ENCODE measurements around the gene PANK1. TPM values are rescaled to one million over a fixed set of nuclear protein-coding genes. Genes with fewer than 3 reads are reported as not detected.

Gene PANK1
- total and polyA plus RNA-seq, 2 experiments from 2014 or later, result 21.6 to 55.5 TPM

DNA sequence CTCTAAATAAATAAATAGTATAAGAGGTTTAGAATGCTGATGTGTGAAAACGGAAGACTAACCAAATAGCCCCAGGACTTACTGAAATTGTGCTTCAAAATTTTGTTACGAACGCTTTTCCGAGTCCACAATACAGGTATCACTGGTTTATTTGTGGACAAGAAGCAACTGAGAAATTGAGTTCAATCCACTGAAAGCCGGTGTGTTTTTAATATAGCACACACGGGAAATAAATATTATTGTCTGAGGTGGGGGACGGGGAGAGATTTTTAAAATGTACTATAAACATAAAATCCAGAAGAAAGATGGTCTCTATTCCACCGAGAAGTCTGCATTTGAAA lies 110.2 kb downstream of the PANK1 start:
- peak overlapping the region; percentile 99 for H3K4me2 ChIP-seq
- H2AFZ ChIP-seq, result peak overlapping the region; percentile 56
- no peaks in the 10 kb centered on the region for H4K20me1 ChIP-seq (ENCODE audit: insufficient read depth, poor library complexity, severe bottlenecking)

More for the DNA sequence above, 110.2 kb downstream of the PANK1 start:
- DNase-seq (ENCODE audit: low spot score), result no peak
- Histone ChIP-seq H3K4me1 (ENCODE audit: insufficient read depth) (peaks cover 13% of the 10 kb centered on the region), H3K9me2 (replicated peaks; ENCODE audit: insufficient read depth) (no peaks in the 10 kb centered on the region), H3K27ac (no peak overlapping the region), H3K9me3 (ENCODE audit: low read depth) (no peaks in the 10 kb centered on the region), H3K79me2 (no peaks in the 10 kb centered on the region), H3K36me3 (replicated peaks; ENCODE audit: insufficient read depth, low read depth) (no peaks in the 10 kb centered on the region), H3K27me3 (peaks cover 53% of the 10 kb centered on the region), H3K4me3 (peak overlapping the region; percentile 32)
- TF ChIP-seq EZH2phosphoT487 (IDR thresholded peaks at IDR 0.05; ENCODE audit: low read depth, severe bottlenecking, unreplicated experiment) (peak; percentile 73), EZH2 (IDR thresholded peaks at IDR 0.05; ENCODE audit: borderline replicate concordance) (peak; percentile 62)
- TF ChIP-seq, protein P1, sequence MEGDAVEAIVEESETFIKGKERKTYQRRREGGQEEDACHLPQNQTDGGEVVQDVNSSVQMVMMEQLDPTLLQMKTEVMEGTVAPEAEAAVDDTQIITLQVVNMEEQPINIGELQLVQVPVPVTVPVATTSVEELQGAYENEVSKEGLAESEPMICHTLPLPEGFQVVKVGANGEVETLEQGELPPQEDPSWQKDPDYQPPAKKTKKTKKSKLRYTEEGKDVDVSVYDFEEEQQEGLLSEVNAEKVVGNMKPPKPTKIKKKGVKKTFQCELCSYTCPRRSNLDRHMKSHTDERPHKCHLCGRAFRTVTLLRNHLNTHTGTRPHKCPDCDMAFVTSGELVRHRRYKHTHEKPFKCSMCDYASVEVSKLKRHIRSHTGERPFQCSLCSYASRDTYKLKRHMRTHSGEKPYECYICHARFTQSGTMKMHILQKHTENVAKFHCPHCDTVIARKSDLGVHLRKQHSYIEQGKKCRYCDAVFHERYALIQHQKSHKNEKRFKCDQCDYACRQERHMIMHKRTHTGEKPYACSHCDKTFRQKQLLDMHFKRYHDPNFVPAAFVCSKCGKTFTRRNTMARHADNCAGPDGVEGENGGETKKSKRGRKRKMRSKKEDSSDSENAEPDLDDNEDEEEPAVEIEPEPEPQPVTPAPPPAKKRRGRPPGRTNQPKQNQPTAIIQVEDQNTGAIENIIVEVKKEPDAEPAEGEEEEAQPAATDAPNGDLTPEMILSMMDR (IDR thresholded peaks at IDR 0.05; ENCODE audit: poor library complexity), result no peak
- WGBS (ENCODE audit: low lambda C conversion rate, missing lambda C conversion rate), result 7% methylated on average over 8 of the region's 8 CpGs

MicroRNAs encoded within 50 kb of the gene (microRNA counts, 767-probe panel; counts per million panel counts)
- microRNA hsa-miR-107, result 8,420 counts per million, percentile 57 among the panel's probes with 10 or more counts

Small RNAs within 50 kb of the gene (microRNA-seq; reads per million reads assigned to microRNA genes)
- gene MIR107, result 4,048 reads per million, percentile 90 among the genes with 10 or more reads in this experiment

Small RNAs within 50 kb of the gene (small RNA-seq; reads per million reads assigned to genes)
- gene MIR107, result 66.8 reads per million, percentile 97 among the genes with 10 or more reads in this experiment

Other genes with a start within 250 kb of the PANK1 start
- 17.1 and 17.5 TPM in 2 replicates for gene IFIT5, start 230.7 kb downstream of the PANK1 start, total RNA-seq
- gene IFIT5, start 230.7 kb downstream of the PANK1 start, polyA plus RNA-seq, result 6.5 and 7.3 TPM in 2 replicates
- 5.7 and 7.7 TPM in 2 replicates for gene SLC16A12, start 109.6 kb downstream of the PANK1 start, total RNA-seq
- gene SLC16A12, start 109.6 kb downstream of the PANK1 start, polyA plus RNA-seq, result 2.4 and 5.9 TPM in 2 replicates
- 6.5 and 6.9 TPM in 2 replicates for gene KIF20B, start 56.3 kb upstream of the PANK1 start, total RNA-seq
- 4.6 and 5.5 TPM in 2 replicates for gene KIF20B, start 56.3 kb upstream of the PANK1 start, polyA plus RNA-seq